Right atrium auricular region (tissue), 2 donors: ENCODE data around the gene PLEKHH2. TPM values are rescaled to one million over a fixed set of nuclear protein-coding genes. Genes with fewer than 3 reads are reported as not detected.
A peak's percentile ranks its signal among the peaks of the same experiment; 100 is the strongest.

ENCODE experiments used
- DNase-seq: peaks from one replicate; pipeline ENCODE4 v3.0.0-alpha.2; 2019; ENCODE audit warnings: low spot score
- H3K27ac ChIP-seq, 2 donors: fragments of 200-600 bp; sonication (generic); 1 replicate in 1 of 2; 2 replicates in 1 of 2; pipeline ENCODE4 v1.5.1; 2016 to 2019
- H3K27me3 ChIP-seq, 2 donors: fragments of 200-600 bp; sonication (generic); one replicate each; pipeline versions ENCODE4 v1.5.1 to v1.6.0; 2017 to 2019
- H3K36me3 ChIP-seq: fragments of 200-600 bp; sonication (generic); one replicate; pipeline ENCODE4 v1.5.1; 2016
- H3K4me1 ChIP-seq, 2 donors: fragments of 200-600 bp; sonication (generic); one replicate each; pipeline versions ENCODE4 v1.5.1 to v1.6.0; 2017 to 2019
- H3K4me3 ChIP-seq, 2 donors: fragments of 200-600 bp; sonication (generic); 1 replicate in 1 of 2; 2 replicates in 1 of 2; pipeline ENCODE4 v1.5.1; 2017 to 2019; ENCODE audit warnings: mild to moderate bottlenecking in 1 of 2, moderate library complexity in 1 of 2
- H3K9me3 ChIP-seq, 2 donors: fragments of 200-600 bp; sonication (generic); one replicate each; pipeline ENCODE4 v1.5.1; 2019
- total RNA-seq, 2 donors: library from RNA; depleted of rRNA; stranded (reverse); fragments of >200 nt; gene quantifications; one replicate each; pipeline ENCODE4 v1.1.0, GENCODE V29; 2016
- TF ChIP-seq, protein P1 (sequence below), 2 donors: fragments of 200-600 bp; sonication (generic); IDR thresholded peaks; one replicate each; pipeline ENCODE4 v1.5.1; 2019; ENCODE audit warnings: antibody characterized with exemption in 2 of 2

PLEKHH2 gene
- total RNA-seq, 2 donors from 2014 or later = 4.7 to 4.8 TPM

DNA sequence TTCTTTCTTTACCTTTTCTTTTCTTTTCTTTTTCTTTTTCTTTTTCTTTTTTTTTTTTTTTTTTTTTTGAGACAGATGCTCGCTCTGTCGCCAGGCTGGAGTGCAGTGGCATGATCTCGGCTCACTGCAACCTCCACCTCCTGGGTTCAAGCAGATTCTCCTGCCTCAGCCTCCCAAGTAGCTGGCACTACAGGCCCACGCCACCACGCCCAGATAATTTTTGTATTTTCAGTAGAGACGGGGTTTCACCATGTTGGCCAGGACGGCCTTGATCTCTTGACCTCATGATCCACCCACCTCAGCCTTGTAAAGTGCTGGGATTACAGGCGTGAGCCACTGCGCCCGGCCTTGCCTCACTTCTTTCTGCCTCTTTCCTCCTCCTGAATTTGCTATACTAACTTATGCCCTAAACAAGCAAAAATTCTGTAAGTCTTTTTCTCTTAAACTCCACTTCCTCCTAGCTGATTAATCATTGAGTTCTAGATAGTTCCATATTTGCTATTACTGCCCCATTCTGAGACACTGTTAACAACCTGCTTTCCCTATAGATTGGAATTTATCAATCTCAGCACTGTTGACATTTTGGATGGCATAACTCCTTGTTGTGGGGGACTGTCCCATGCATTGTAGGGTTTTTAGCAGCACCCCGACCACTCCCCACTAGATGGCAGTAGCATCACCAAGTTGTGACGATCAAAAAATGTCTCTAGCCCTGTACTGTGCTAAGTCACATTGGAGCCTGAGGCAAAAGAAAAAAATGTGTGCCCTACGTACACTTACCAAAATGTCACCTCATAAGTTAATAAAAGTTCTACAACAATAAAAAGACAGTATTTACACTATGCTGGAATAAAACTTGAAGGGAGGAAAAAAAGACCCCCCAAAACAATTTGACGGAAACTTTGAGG is 24.8 kb upstream of the PLEKHH2 start:
- TF ChIP-seq, protein P1, sequence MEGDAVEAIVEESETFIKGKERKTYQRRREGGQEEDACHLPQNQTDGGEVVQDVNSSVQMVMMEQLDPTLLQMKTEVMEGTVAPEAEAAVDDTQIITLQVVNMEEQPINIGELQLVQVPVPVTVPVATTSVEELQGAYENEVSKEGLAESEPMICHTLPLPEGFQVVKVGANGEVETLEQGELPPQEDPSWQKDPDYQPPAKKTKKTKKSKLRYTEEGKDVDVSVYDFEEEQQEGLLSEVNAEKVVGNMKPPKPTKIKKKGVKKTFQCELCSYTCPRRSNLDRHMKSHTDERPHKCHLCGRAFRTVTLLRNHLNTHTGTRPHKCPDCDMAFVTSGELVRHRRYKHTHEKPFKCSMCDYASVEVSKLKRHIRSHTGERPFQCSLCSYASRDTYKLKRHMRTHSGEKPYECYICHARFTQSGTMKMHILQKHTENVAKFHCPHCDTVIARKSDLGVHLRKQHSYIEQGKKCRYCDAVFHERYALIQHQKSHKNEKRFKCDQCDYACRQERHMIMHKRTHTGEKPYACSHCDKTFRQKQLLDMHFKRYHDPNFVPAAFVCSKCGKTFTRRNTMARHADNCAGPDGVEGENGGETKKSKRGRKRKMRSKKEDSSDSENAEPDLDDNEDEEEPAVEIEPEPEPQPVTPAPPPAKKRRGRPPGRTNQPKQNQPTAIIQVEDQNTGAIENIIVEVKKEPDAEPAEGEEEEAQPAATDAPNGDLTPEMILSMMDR (IDR thresholded peaks at IDR 0.05) = peak; percentile 53 to 87
- H3K9me3 ChIP-seq = no peaks in the 10 kb centered on the region
- peak; percentile 80 for DNase-seq

GRCh38 chr2:43612944-43613343 is 24.1 kb upstream of the PLEKHH2 start:
- Histone ChIP-seq H3K36me3 (no peaks in the 10 kb centered on the region), H3K4me3 (no peak overlapping the region), H3K9me3 (no peaks in the 10 kb centered on the region), H3K27me3 (no peaks in the 10 kb centered on the region), H3K4me1 (no peaks in the 10 kb centered on the region), H3K27ac (no peak overlapping the region)
- no peak for DNase-seq
- TF ChIP-seq, protein P1 (IDR thresholded peaks at IDR 0.05) = no peak

More for the DNA sequence above, 24.8 kb upstream of the PLEKHH2 start:
- no peaks in the 10 kb centered on the region for H3K27me3 ChIP-seq
- H3K27ac ChIP-seq = no peak overlapping the region
- H3K36me3 ChIP-seq = no peaks in the 10 kb centered on the region
- H3K4me3 ChIP-seq = no peak overlapping the region
- no peaks in the 10 kb centered on the region for H3K4me1 ChIP-seq

DNA sequence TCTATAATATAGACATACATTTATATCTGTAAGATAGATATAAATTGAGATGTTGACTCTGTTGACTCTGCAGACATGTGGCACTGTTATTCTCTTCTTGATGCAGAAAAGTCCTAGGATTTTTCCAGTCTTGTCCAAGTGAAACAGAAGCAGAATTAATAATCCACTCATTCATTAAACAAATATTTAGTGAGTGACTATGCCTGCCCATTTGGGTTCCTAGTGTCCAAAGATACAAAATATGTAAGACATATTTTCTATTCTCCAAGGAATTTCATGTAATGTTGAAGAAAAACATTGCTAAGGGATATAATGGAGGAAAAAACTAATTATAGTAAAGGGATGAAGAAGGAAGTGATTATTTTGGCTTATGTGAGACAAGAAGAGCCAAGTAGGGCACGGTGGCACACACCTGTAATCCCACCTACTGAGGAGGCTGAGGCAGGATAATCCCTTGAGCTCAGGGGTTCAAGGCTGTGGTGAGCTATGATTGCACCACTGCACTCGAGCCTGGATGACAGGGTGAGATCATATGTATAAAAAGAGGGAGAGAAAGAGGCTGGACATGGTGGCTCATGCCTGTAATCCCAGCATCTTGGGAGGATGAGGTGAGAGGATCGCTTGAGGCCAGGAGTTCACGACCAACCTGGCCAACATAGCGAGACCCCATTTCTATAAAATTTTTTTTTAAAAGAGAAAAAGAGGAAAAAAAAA is 19.9 kb upstream of the PLEKHH2 start:
- H3K4me3 ChIP-seq = no peak overlapping the region
- no peaks in the 10 kb centered on the region for H3K27me3 ChIP-seq
- H3K9me3 ChIP-seq = no peaks in the 10 kb centered on the region
- no peaks in the 10 kb centered on the region for H3K4me1 ChIP-seq
- TF ChIP-seq, protein P1 (IDR thresholded peaks at IDR 0.05) = no peak
- no peak overlapping the region for H3K27ac ChIP-seq
- no peaks in the 10 kb centered on the region for H3K36me3 ChIP-seq
- no peak for DNase-seq

- H3K27me3 ChIP-seq = no peaks in the 10 kb centered on the region
- H3K27ac ChIP-seq = no peak overlapping the region
- no peaks in the 10 kb centered on the region for H3K36me3 ChIP-seq
- DNase-seq = no peak
- no peaks in the 10 kb centered on the region for H3K4me1 ChIP-seq
- TF ChIP-seq, protein P1 (IDR thresholded peaks at IDR 0.05) = no peak
- H3K4me3 ChIP-seq = no peak overlapping the region
- no peaks in the 10 kb centered on the region for H3K9me3 ChIP-seq
Measured at GRCh38 chr2:43619511-43619910, 17.5 kb upstream of the PLEKHH2 start.

DNA sequence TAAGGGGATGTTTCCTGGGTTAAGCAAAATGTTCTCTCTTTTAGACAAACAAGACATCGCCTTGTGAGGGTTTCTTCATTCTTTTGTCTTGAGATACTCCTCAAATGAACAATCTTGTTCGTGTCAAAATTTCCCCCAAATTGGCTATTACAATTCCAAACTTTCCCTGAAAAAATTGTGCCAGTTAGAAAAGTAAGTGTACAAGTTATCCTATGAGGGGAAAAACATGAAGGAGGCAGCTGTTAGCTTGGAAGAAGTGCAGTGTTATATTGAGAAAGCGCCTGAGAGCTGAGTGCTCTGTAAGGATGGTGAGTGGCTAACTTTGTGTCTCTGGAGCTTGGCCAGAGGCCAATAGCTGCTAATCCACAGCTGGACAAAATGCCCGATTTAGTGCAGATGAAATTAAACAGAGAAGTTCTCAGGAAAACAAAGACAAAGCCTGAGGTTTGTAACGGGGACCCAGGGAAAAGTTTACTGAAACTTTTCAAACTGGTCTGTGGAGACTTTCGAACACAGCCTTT is 14.1 kb upstream of the PLEKHH2 start:
- Histone ChIP-seq H3K9me3 (no peaks in the 10 kb centered on the region), H3K27me3 (no peaks in the 10 kb centered on the region), H3K36me3 (no peaks in the 10 kb centered on the region), H3K4me1 (no peaks in the 10 kb centered on the region), H3K27ac (peak overlapping the region; percentile 8 to 28), H3K4me3 (no peak overlapping the region)
- TF ChIP-seq, protein P1 (IDR thresholded peaks at IDR 0.05) = no peak
- DNase-seq = peak; percentile 64
